ENCODE measurements around the gene RIPK3.
A peak's percentile ranks its signal among the peaks of the same experiment; 100 is the strongest.
"Not testable (repeated sequence)": the region's sequence is repeated elsewhere in the genome, so short reads cannot be mapped to it uniquely, and the experiment has no call there.

RIPK3 gene

GRCh38 chr14:24377126-24377525 lies 37.3 kb upstream of the RIPK3 start:
- no peak overlapping the region for H3K4me3 ChIP-seq (ENCODE audit: low read depth, low read length)
- no peak for TF ChIP-seq CTCF (IDR thresholded peaks at IDR 0.05; ENCODE audit: low read depth, low read length)

GRCh38 chr14:24376448-24377070 lies 36.8 kb upstream of the RIPK3 start:
- H3K4me3 ChIP-seq (ENCODE audit: low read depth, low read length): no peak overlapping the region
- no peak for TF ChIP-seq CTCF (IDR thresholded peaks at IDR 0.05; ENCODE audit: low read depth, low read length)

- TF ChIP-seq CTCF (IDR thresholded peaks at IDR 0.05; ENCODE audit: low read depth, low read length): no peak
- no peak overlapping the region for H3K4me3 ChIP-seq (ENCODE audit: low read depth, low read length)
Measured at GRCh38 chr14:24372701-24373416, 33.1 kb upstream of the RIPK3 start.

GRCh38 chr14:24371605-24372004 lies 31.8 kb upstream of the RIPK3 start:
- not testable (repeated sequence) for H3K4me3 ChIP-seq (ENCODE audit: low read depth, low read length)

GRCh38 chr14:24370748-24371147 lies 31.0 kb upstream of the RIPK3 start:
- no peak for TF ChIP-seq CTCF (IDR thresholded peaks at IDR 0.05; ENCODE audit: low read depth, low read length)

GRCh38 chr14:24369907-24370687 lies 30.3 kb upstream of the RIPK3 start:
- no peak for TF ChIP-seq CTCF (IDR thresholded peaks at IDR 0.05; ENCODE audit: low read depth, low read length)
- no peak overlapping the region for H3K4me3 ChIP-seq (ENCODE audit: low read depth, low read length)

More at GRCh38 chr14:24370748-24371147, 31.0 kb upstream of the RIPK3 start:
- no peak overlapping the region for H3K4me3 ChIP-seq (ENCODE audit: low read depth, low read length)

GRCh38 chr14:24369463-24369862 lies 29.7 kb upstream of the RIPK3 start:
- H3K4me3 ChIP-seq (ENCODE audit: low read depth, low read length): peak overlapping the region; percentile 94
- TF ChIP-seq CTCF (IDR thresholded peaks at IDR 0.05; ENCODE audit: low read depth, low read length): no peak
